WTC11 (cell line): ENCODE results near the gene PSMC4. TPM values are rescaled to one million over a fixed set of nuclear protein-coding genes. Genes with fewer than 3 reads are reported as not detected.

Experiments
- ATAC-seq: fragments of 200-7000 bp; cut with Tn5 transposase; 2 replicates; pipeline ENCODE4 v1.10.0; 2021; ENCODE audit warnings: mild to moderate bottlenecking, moderate library complexity
- CTCF ChIA-PET: fragments of 300-600 bp; sonication (Branson Sonifier 250); formaldehyde crosslinking; loops from one replicate; lab custom pipeline; 2021; ENCODE audit warnings: antibody characterized with exemption; lab: Charles Lee
- POLR2A ChIA-PET: fragments of 350-600 bp; sonication (Branson Sonifier 250); formaldehyde crosslinking; loops from one replicate; lab custom pipeline; 2021; ENCODE audit warnings: antibody characterized with exemption; lab: Charles Lee
- DNase-seq: peaks from one replicate; pipeline ENCODE4 v3.0.0; 2021; ENCODE audit warnings: low spot score
- H3K27ac Mint-ChIP-seq: 2 replicates; pipeline ENCODE4 v1.8.0; 2021; ENCODE audit warnings: mixed read lengths
- H3K27me3 Mint-ChIP-seq: 2 replicates; pipeline ENCODE4 v1.8.0; 2021; ENCODE audit warnings: low read depth, mild to moderate bottlenecking, moderate library complexity, mixed read lengths
- H3K36me3 Mint-ChIP-seq: 2 replicates; pipeline ENCODE4 v1.8.0; 2021; ENCODE audit warnings: mixed read lengths
- H3K4me1 Mint-ChIP-seq: 2 replicates; pipeline ENCODE4 v1.8.0; 2022; ENCODE audit warnings: mixed read lengths
- H3K4me3 Mint-ChIP-seq: 2 replicates; pipeline ENCODE4 v1.8.0; 2021; ENCODE audit warnings: mild to moderate bottlenecking, moderate library complexity, mixed read lengths
- H3K9me3 Mint-ChIP-seq: 2 replicates; pipeline ENCODE4 v1.8.0; 2021; ENCODE audit warnings: mixed read lengths
- CREM ChIP-seq: sonication (generic); formaldehyde crosslinking; IDR thresholded peaks from 2 replicates; pipeline ENCODE4 v1.8.1; 2022; ENCODE audit warnings: mild to moderate bottlenecking, missing genetic modification reagents, moderate library complexity
- ESRRA ChIP-seq: sonication (generic); formaldehyde crosslinking; IDR thresholded peaks from 2 replicates; pipeline ENCODE4 v1.8.1; 2022; ENCODE audit warnings: mild to moderate bottlenecking, missing genetic modification reagents, borderline replicate concordance
- ETV6 ChIP-seq: sonication (generic); formaldehyde crosslinking; IDR thresholded peaks from 2 replicates; pipeline ENCODE4 v1.8.1; 2022; ENCODE audit warnings: mild to moderate bottlenecking, missing genetic modification reagents
- FOXJ3 ChIP-seq: sonication (generic); formaldehyde crosslinking; IDR thresholded peaks from 2 replicates; pipeline ENCODE4 v1.9.0; 2021; ENCODE audit warnings: missing genetic modification reagents, mild to moderate bottlenecking, borderline replicate concordance
- FOXP4 ChIP-seq: sonication (generic); formaldehyde crosslinking; IDR thresholded peaks from 2 replicates; pipeline ENCODE4 v1.8.0; 2022; ENCODE audit warnings: mild to moderate bottlenecking, missing genetic modification reagents
- IRF2 ChIP-seq: sonication (generic); formaldehyde crosslinking; IDR thresholded peaks from 2 replicates; pipeline ENCODE4 v1.8.0; 2022; ENCODE audit warnings: low read depth, missing genetic modification reagents, borderline replicate concordance
- NFYB ChIP-seq: sonication (generic); formaldehyde crosslinking; conservative IDR thresholded peaks from 2 replicates; pipeline ENCODE4 v1.8.0; 2022; ENCODE audit warnings: low read depth, missing genetic modification reagents
- NR2C2 ChIP-seq: sonication (generic); formaldehyde crosslinking; IDR thresholded peaks from 2 replicates; pipeline ENCODE4 v1.8.0; 2022; ENCODE audit warnings: mild to moderate bottlenecking, missing genetic modification reagents
- NR3C1 ChIP-seq: sonication (generic); formaldehyde crosslinking; conservative IDR thresholded peaks from 2 replicates; pipeline ENCODE4 v1.8.1; 2023; ENCODE audit warnings: low read depth, mild to moderate bottlenecking, missing genetic modification reagents
- PRRX2 ChIP-seq: fragments of 250-450 bp; sonication (Bioruptor Pico); IDR thresholded peaks from 2 replicates; pipeline ENCODE4 v1.8.0; 2021; ENCODE audit warnings: mild to moderate bottlenecking
- RELA ChIP-seq: sonication (generic); formaldehyde crosslinking; IDR thresholded peaks from 2 replicates; pipeline ENCODE4 v1.8.1; 2022; ENCODE audit warnings: missing genetic modification reagents, mild to moderate bottlenecking, borderline replicate concordance
- SMAD3 ChIP-seq: sonication (generic); formaldehyde crosslinking; IDR thresholded peaks from 2 replicates; pipeline ENCODE4 v1.8.0; 2022; ENCODE audit warnings: missing genetic modification reagents, mild to moderate bottlenecking, borderline replicate concordance
- ZBTB21 ChIP-seq: sonication (generic); formaldehyde crosslinking; IDR thresholded peaks from 2 replicates; pipeline ENCODE4 v1.8.1; 2023; ENCODE audit warnings: mild to moderate bottlenecking, missing genetic modification reagents, borderline replicate concordance
- ZNF138 ChIP-seq: sonication (generic); formaldehyde crosslinking; conservative IDR thresholded peaks from 2 replicates; pipeline ENCODE4 v1.8.1; 2022; ENCODE audit warnings: mild to moderate bottlenecking, moderate library complexity, missing genetic modification reagents
- ZNF219 ChIP-seq: sonication (generic); formaldehyde crosslinking; IDR thresholded peaks from 2 replicates; pipeline ENCODE4 v1.8.0; 2023; ENCODE audit warnings: missing genetic modification reagents, mild to moderate bottlenecking, borderline replicate concordance
- ZNF281 ChIP-seq: sonication (generic); formaldehyde crosslinking; IDR thresholded peaks from 2 replicates; pipeline ENCODE4 v1.8.0; 2023; ENCODE audit warnings: mild to moderate bottlenecking, missing genetic modification reagents
- total RNA-seq: library from RNA; stranded (reverse); gene quantifications from 3 replicates; pipeline ENCODE4 v1.2.3, GENCODE V29; 2021
- TF ChIP-seq, protein P1 (sequence below): fragments of 200-600 bp; IDR thresholded peaks from 2 replicates; pipeline ENCODE4 v1.8.0; 2022; ENCODE audit warnings: antibody characterized with exemption
- TF ChIP-seq, protein P2 (sequence below): sonication (generic); formaldehyde crosslinking; IDR thresholded peaks from 2 replicates; pipeline ENCODE4 v1.8.1; 2023; ENCODE audit warnings: mild to moderate bottlenecking, moderate library complexity, missing genetic modification reagents
- TF ChIP-seq, protein P3 (sequence below): sonication (generic); formaldehyde crosslinking; IDR thresholded peaks from 2 replicates; pipeline ENCODE4 v1.8.1; 2022; ENCODE audit warnings: low read depth, missing genetic modification reagents, borderline replicate concordance
- TF ChIP-seq, protein P4 (sequence below): sonication (generic); formaldehyde crosslinking; IDR thresholded peaks from 2 replicates; pipeline ENCODE4 v1.8.0; 2022; ENCODE audit warnings: missing genetic modification reagents

Gene PSMC4
- total RNA-seq, 1 experiment from 2014 or later: 105 TPM

GRCh38 chr19:40006273-40006691, 35.3 kb downstream of the PSMC4 start:
- Mint-ChIP-seq H3K27ac (peak overlapping the region; percentile 15), H3K4me3 (no peak overlapping the region), H3K9me3 (peaks cover 17% of the 10 kb centered on the region), H3K27me3 (no peaks in the 10 kb centered on the region), H3K36me3 (peaks cover 16% of the 10 kb centered on the region), H3K4me1 (no peaks in the 10 kb centered on the region)
- POLR2A ChIA-PET: no interaction called here
- CTCF ChIA-PET: no interaction called here
- TF ChIP-seq NR3C1 (no peak), CREM (CRISPR knock-in tag) (no peak), ESRRA (CRISPR knock-in tag) (no peak), NR2C2 (CRISPR knock-in tag) (no peak), IRF2 (CRISPR knock-in tag) (no peak)
- TF ChIP-seq, protein P1, sequence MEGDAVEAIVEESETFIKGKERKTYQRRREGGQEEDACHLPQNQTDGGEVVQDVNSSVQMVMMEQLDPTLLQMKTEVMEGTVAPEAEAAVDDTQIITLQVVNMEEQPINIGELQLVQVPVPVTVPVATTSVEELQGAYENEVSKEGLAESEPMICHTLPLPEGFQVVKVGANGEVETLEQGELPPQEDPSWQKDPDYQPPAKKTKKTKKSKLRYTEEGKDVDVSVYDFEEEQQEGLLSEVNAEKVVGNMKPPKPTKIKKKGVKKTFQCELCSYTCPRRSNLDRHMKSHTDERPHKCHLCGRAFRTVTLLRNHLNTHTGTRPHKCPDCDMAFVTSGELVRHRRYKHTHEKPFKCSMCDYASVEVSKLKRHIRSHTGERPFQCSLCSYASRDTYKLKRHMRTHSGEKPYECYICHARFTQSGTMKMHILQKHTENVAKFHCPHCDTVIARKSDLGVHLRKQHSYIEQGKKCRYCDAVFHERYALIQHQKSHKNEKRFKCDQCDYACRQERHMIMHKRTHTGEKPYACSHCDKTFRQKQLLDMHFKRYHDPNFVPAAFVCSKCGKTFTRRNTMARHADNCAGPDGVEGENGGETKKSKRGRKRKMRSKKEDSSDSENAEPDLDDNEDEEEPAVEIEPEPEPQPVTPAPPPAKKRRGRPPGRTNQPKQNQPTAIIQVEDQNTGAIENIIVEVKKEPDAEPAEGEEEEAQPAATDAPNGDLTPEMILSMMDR: no peak
- TF ChIP-seq, protein P2, sequence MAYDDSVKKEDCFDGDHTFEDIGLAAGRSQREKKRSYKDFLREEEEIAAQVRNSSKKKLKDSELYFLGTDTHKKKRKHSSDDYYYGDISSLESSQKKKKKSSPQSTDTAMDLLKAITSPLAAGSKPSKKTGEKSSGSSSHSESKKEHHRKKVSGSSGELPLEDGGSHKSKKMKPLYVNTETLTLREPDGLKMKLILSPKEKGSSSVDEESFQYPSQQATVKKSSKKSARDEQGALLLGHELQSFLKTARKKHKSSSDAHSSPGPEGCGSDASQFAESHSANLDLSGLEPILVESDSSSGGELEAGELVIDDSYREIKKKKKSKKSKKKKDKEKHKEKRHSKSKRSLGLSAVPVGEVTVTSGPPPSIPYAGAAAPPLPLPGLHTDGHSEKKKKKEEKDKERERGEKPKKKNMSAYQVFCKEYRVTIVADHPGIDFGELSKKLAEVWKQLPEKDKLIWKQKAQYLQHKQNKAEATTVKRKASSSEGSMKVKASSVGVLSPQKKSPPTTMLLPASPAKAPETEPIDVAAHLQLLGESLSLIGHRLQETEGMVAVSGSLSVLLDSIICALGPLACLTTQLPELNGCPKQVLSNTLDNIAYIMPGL (CRISPR knock-in tag): no peak
- TF ChIP-seq, protein P3, sequence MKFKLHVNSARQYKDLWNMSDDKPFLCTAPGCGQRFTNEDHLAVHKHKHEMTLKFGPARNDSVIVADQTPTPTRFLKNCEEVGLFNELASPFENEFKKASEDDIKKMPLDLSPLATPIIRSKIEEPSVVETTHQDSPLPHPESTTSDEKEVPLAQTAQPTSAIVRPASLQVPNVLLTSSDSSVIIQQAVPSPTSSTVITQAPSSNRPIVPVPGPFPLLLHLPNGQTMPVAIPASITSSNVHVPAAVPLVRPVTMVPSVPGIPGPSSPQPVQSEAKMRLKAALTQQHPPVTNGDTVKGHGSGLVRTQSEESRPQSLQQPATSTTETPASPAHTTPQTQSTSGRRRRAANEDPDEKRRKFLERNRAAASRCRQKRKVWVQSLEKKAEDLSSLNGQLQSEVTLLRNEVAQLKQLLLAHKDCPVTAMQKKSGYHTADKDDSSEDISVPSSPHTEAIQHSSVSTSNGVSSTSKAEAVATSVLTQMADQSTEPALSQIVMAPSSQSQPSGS (CRISPR knock-in tag): no peak
- ATAC-seq (no peak), DNase-seq (no peak)

GRCh38 chr19:40009674-40010073, 38.7 kb downstream of the PSMC4 start:
- Mint-ChIP-seq H3K36me3 (peaks cover 47% of the 10 kb centered on the region), H3K4me1 (no peaks in the 10 kb centered on the region), H3K4me3 (no peak overlapping the region), H3K27me3 (peaks cover 4% of the 10 kb centered on the region; the same call in 1 of the 2 replicates), H3K27ac (no peak overlapping the region), H3K9me3 (peaks cover 46% of the 10 kb centered on the region)
- DNase-seq (no peak), ATAC-seq (no peak)
- CTCF ChIA-PET: interaction anchor here (0.5 kb wide), 1 partner anchor 747 kb away, joined by 3 read pairs; no protein-coding TSS in a partner anchor
- POLR2A ChIA-PET: no interaction called here
- TF ChIP-seq ZNF138 (CRISPR knock-in tag) (no peak), SMAD3 (CRISPR knock-in tag) (no peak), ZNF219 (no peak), RELA (CRISPR knock-in tag) (no peak), ETV6 (CRISPR knock-in tag) (no peak), ZNF281 (no peak), NFYB (CRISPR knock-in tag) (no peak), FOXJ3 (CRISPR knock-in tag) (no peak), ZBTB21 (CRISPR knock-in tag) (no peak), FOXP4 (CRISPR knock-in tag) (no peak), PRRX2 (CRISPR knock-in tag) (no peak)
- TF ChIP-seq, protein P3 (CRISPR knock-in tag): no peak
- TF ChIP-seq, protein P4, sequence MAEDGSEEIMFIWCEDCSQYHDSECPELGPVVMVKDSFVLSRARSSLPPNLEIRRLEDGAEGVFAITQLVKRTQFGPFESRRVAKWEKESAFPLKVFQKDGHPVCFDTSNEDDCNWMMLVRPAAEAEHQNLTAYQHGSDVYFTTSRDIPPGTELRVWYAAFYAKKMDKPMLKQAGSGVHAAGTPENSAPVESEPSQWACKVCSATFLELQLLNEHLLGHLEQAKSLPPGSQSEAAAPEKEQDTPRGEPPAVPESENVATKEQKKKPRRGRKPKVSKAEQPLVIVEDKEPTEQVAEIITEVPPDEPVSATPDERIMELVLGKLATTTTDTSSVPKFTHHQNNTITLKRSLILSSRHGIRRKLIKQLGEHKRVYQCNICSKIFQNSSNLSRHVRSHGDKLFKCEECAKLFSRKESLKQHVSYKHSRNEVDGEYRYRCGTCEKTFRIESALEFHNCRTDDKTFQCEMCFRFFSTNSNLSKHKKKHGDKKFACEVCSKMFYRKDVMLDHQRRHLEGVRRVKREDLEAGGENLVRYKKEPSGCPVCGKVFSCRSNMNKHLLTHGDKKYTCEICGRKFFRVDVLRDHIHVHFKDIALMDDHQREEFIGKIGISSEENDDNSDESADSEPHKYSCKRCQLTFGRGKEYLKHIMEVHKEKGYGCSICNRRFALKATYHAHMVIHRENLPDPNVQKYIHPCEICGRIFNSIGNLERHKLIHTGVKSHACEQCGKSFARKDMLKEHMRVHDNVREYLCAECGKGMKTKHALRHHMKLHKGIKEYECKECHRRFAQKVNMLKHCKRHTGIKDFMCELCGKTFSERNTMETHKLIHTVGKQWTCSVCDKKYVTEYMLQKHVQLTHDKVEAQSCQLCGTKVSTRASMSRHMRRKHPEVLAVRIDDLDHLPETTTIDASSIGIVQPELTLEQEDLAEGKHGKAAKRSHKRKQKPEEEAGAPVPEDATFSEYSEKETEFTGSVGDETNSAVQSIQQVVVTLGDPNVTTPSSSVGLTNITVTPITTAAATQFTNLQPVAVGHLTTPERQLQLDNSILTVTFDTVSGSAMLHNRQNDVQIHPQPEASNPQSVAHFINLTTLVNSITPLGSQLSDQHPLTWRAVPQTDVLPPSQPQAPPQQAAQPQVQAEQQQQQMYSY (CRISPR knock-in tag): no peak
